ENCODE measurements around the gene PRR20G. TPM values are rescaled to one million over a fixed set of nuclear protein-coding genes. Genes with fewer than 3 reads are reported as not detected.

Gene PRR20G
- total RNA-seq, 2 experiments from 2014 or later, result not detected

DNA sequence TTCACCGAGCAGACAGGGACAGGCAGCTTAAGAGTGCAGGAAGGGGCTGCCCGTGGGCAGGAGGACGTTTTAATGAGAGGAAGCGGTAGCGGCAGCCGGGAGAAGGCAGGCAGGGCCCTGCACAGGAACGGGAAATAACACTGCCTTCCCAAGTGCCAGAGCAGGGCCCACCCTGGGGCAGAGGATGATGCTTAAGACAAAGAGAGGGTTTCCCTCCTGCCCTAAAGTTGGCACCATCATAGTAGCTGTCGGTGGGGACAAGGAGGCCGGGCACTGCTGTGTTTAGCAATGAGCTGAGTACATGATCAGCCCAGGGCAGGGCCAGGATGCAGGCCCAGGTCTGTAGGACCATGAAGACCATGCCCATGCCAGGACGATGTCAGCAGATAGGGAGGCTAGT, 21.7 kb downstream of the PRR20G start:
- H3K36me3 Mint-ChIP-seq, result peaks cover 3% of the 10 kb centered on the region
- H3K4me1 Mint-ChIP-seq (ENCODE audit: low read depth), result no peaks in the 10 kb centered on the region
- peaks cover 14% of the 10 kb centered on the region for H3K9me3 Mint-ChIP-seq
- no peak for DNase-seq
- no peak overlapping the region for H3K4me3 Mint-ChIP-seq
- intact Hi-C loops (cut with micrococcal nuclease), result no loop called here
- POLR2A ChIA-PET, result no interaction called here
- CTCF ChIA-PET, result no interaction called here
- H3K27me3 Mint-ChIP-seq, result peaks cover 3% of the 10 kb centered on the region
- H3K27ac Mint-ChIP-seq, result no peak overlapping the region

DNA sequence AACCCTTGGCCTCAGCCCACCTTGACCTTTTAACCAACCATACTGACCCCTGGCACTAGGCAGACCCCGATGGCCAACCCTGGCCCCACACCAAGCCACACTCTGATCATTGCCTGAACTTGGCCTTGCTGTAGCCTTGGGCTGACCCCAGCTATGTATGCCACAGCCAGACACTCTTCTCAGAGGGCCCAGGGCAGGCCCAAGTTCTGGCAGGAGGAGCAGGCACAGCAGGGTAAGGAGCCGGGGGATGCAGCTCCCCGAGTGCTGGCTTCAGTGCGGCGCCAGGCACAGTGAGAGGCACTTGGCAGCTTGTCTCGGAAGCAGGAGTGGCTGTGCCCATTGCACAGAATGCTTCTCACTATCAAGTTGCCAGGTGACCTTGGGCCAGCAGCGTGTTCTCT, 22.3 kb downstream of the PRR20G start:
- Mint-ChIP-seq H3K27ac (no peak overlapping the region), H3K4me3 (no peak overlapping the region), H3K4me1 (ENCODE audit: low read depth) (no peaks in the 10 kb centered on the region), H3K9me3 (peaks cover 14% of the 10 kb centered on the region), H3K36me3 (peaks cover 3% of the 10 kb centered on the region), H3K27me3 (peaks cover 3% of the 10 kb centered on the region)
- intact Hi-C loops (cut with micrococcal nuclease), result no loop called here
- POLR2A ChIA-PET, result no interaction called here
- CTCF ChIA-PET, result no interaction called here
- DNase-seq, result no peak

DNA sequence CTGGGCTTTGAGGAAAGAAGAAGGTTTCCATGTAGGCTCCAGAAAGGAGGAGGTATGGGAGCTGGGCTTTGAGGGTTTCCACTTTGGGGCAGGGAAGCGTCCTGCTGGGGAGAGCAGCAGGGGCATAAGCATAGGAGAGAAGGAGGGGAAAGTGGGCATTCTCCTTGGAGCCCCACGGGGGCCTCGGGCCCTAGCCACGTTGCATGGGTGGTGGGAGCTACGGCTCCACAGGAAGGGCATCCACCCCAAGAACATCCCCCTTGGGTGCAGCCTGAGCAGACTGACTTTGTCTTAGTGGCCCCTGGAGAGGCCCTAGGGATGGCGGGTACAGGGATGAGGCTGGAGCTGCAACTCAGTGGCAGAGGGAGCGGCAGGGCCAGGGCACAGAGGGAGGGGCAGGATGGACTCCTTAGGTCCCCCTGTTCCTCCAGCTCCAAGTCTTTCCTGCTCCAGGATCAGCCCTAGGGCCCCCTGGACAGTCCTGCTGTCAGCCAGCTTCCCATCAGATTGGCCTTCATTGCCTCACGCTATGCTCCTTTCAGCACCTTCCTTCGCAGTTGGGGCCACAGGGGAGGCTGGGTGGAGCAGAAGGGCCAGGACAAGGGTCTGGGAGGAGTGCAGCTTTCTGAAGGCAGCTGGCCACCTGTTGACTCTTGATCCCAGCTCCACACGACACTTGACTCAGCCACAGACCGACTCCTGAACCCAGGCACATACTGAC, 22.9 kb downstream of the PRR20G start:
- intact Hi-C loops (cut with micrococcal nuclease), result no loop called here
- no peak overlapping the region for H3K27ac Mint-ChIP-seq
- H3K4me3 Mint-ChIP-seq, result no peak overlapping the region
- peaks cover 13% of the 10 kb centered on the region for H3K9me3 Mint-ChIP-seq
- DNase-seq, result no peak
- ChIA-PET POLR2A (no interaction called here), CTCF (no interaction called here)
- H3K27me3 Mint-ChIP-seq, result peaks cover 3% of the 10 kb centered on the region
- H3K4me1 Mint-ChIP-seq (ENCODE audit: low read depth), result no peaks in the 10 kb centered on the region
- peaks cover 3% of the 10 kb centered on the region for H3K36me3 Mint-ChIP-seq

DNA sequence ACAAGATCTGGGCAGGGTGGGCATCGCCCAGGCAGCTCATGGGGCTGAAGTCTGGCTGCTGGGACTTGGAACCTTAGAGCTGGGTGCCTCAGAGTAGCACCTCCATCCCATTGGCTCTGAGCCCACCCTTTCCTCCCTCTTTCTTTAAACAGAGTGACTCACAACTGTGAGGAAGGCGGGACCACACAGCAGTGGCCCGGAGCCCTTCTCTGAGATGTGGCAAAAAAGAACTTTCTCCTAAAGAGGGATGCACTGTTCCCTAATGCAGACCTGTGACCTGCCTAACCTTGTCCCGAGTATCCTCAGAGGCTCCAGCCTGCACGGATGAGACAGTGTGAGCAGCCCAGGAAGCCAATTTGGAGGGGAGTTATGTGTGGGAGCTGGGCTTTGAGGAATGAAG, 23.6 kb downstream of the PRR20G start:
- DNase-seq, result no peak
- peaks cover 3% of the 10 kb centered on the region for H3K36me3 Mint-ChIP-seq
- H3K4me3 Mint-ChIP-seq, result no peak overlapping the region
- H3K9me3 Mint-ChIP-seq, result peaks cover 9% of the 10 kb centered on the region
- ChIA-PET POLR2A (no interaction called here), CTCF (no interaction called here)
- H3K27ac Mint-ChIP-seq, result no peak overlapping the region
- H3K4me1 Mint-ChIP-seq (ENCODE audit: low read depth), result no peaks in the 10 kb centered on the region
- intact Hi-C loops (cut with micrococcal nuclease), result no loop called here
- peaks cover 3% of the 10 kb centered on the region for H3K27me3 Mint-ChIP-seq

DNA sequence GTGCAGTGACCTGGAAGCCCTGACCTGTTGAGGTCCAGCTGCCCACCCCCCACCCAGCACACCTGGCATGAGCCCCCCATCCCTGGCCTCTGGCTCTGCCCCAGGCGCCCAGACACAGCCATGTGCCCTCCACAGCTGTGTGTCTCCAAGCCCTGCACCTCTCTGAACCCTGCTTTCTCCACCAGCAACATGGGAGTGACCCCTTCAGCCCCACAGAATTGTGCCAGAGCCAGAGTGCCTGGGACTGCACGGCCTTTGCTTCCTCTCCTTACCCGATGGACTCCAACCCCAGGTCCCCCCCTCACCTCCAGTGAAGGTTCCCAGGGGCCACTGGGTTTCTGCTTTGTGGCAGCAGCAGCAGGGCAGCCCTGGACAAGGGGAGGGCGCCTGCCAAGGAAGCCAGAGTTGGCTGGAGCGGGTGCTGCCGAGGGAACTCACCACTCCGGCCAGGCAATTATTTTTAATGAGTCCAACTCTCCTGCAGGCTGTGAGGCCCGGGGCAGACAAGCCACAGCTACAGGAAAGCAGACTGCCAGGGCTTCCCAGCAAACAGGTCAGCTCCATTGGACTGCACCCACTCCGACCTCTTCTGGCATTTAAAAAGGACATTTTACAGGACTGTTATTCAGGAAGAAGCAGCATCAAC, 24.1 kb downstream of the PRR20G start:
- no peak overlapping the region for H3K4me3 Mint-ChIP-seq
- ChIA-PET CTCF (no interaction called here), POLR2A (no interaction called here)
- no peak overlapping the region for H3K27ac Mint-ChIP-seq
- H3K9me3 Mint-ChIP-seq, result peaks cover 6% of the 10 kb centered on the region
- no peak for DNase-seq
- H3K4me1 Mint-ChIP-seq (ENCODE audit: low read depth), result no peaks in the 10 kb centered on the region
- intact Hi-C loops (cut with micrococcal nuclease), result no loop called here
- peaks cover 3% of the 10 kb centered on the region for H3K27me3 Mint-ChIP-seq
- H3K36me3 Mint-ChIP-seq, result no peaks in the 10 kb centered on the region

DNA sequence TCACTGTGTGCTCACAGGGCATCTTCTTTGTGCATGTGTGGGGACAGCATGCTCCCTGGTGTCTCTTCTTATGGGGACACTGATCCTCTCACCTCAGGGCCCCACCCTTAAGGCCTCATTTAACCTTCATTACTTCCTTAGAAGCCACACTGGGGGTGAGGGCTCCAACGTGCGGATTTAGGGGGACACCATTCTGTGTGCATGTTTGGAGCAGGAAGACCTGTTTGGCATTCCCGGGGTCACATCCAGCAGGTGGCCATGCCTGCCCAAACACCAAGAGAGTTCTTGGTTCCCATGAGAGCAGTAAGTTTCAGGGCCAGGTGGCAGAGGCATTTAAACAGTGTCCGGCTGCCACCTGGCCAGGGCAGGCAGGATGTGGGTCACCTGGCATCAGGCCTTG, 24.8 kb downstream of the PRR20G start:
- Mint-ChIP-seq H3K27ac (no peak overlapping the region), H3K4me3 (no peak overlapping the region), H3K27me3 (peaks cover 3% of the 10 kb centered on the region), H3K9me3 (peaks cover 2% of the 10 kb centered on the region), H3K36me3 (no peaks in the 10 kb centered on the region), H3K4me1 (ENCODE audit: low read depth) (no peaks in the 10 kb centered on the region)
- DNase-seq, result no peak
- intact Hi-C loops (cut with micrococcal nuclease), result no loop called here
- ChIA-PET CTCF (no interaction called here), POLR2A (no interaction called here)

DNA sequence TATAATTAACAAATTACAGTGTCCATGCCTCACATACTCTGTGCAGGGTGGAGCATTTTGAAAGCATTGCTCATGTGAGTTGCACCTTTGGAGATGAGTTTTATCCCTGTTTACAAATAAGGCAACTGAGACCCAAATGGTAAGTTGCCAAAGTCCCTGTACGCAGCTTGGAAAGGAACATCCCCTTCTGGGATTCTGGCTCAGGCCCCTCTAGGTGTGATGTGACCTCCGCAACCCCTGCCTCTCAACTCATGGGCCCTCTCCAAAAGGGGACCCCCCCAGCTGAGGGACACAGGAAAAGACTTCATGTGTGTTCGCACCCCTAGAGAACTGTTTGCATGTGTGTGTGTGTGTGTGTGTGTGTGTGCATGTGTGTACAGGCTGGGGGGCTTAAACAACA, 25.3 kb downstream of the PRR20G start:
- no peaks in the 10 kb centered on the region for H3K4me1 Mint-ChIP-seq (ENCODE audit: low read depth)
- POLR2A ChIA-PET, result no interaction called here
- H3K4me3 Mint-ChIP-seq, result no peak overlapping the region
- intact Hi-C loops (cut with micrococcal nuclease), result no loop called here
- CTCF ChIA-PET, result no interaction called here
- DNase-seq, result no peak
- H3K27ac Mint-ChIP-seq, result no peak overlapping the region
- H3K9me3 Mint-ChIP-seq, result no peaks in the 10 kb centered on the region
- peaks cover 3% of the 10 kb centered on the region for H3K27me3 Mint-ChIP-seq
- H3K36me3 Mint-ChIP-seq, result no peaks in the 10 kb centered on the region

DNA sequence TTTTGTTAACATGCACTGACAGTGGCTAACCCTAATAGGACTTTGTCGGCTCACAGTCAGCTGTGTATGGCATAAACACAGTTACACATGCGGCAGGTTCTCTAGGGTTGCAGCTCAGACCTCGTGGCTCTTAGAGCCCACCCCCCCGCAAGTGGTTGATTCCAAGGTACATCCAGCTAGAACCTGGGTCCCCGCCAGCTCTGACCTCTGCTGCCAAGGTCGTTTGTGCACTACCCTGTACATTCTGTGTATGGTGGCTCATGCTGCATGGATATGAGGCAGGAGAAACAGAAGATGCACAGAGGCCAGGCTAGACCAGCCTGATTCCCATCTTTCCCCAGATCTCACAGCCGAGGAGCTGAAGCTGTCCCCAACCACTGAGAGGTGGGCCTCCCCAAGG, 25.9 kb downstream of the PRR20G start:
- intact Hi-C loops (cut with micrococcal nuclease), result no loop called here
- peaks cover 3% of the 10 kb centered on the region for H3K27me3 Mint-ChIP-seq
- DNase-seq, result no peak
- H3K9me3 Mint-ChIP-seq, result no peaks in the 10 kb centered on the region
- ChIA-PET CTCF (no interaction called here), POLR2A (no interaction called here)
- H3K27ac Mint-ChIP-seq, result no peak overlapping the region
- no peaks in the 10 kb centered on the region for H3K36me3 Mint-ChIP-seq
- no peaks in the 10 kb centered on the region for H3K4me1 Mint-ChIP-seq (ENCODE audit: low read depth)
- no peak overlapping the region for H3K4me3 Mint-ChIP-seq

DNA sequence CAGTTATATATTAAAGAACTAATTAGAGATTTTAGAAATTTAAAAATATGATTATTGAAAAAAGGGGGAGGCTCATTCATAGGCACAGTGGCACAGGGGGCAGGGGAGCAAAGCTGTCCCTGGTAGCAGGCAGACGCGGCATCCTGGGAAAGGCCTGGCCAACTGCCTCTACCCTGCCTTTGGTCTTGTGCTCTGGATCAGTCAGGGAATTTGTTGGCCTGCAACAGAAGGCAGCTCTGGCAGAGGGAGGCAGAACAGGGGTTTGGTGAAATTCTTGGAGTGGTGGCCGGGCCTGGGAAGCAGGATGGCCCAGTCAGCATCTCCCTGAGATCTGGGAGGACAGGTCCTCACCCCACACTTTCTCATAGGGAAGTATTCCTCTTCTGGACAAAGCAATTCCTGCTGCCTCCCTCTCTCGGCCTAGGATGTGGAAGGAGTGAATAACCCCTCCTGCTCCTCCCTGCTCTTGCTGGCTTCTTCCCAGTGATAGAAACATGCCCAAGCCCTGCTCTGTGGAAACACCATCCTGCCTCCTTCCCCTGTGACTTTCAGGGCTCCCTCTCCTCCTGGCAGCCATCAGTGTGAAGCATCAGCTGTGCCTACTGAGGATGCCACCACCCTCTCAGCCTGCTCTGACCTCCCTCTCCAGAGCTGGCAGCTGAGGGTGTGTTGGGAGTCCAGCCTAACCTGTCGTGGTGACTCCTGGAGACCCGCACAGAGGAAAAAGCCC, 26.9 kb downstream of the PRR20G start:
- H3K27me3 Mint-ChIP-seq, result peaks cover 3% of the 10 kb centered on the region
- POLR2A ChIA-PET, result no interaction called here
- no peak for DNase-seq
- no peak overlapping the region for H3K27ac Mint-ChIP-seq
- H3K9me3 Mint-ChIP-seq, result no peaks in the 10 kb centered on the region
- H3K36me3 Mint-ChIP-seq, result no peaks in the 10 kb centered on the region
- CTCF ChIA-PET, result no interaction called here
- H3K4me3 Mint-ChIP-seq, result no peak overlapping the region
- H3K4me1 Mint-ChIP-seq (ENCODE audit: low read depth), result no peaks in the 10 kb centered on the region
- intact Hi-C loops (cut with micrococcal nuclease), result no loop called here

DNA sequence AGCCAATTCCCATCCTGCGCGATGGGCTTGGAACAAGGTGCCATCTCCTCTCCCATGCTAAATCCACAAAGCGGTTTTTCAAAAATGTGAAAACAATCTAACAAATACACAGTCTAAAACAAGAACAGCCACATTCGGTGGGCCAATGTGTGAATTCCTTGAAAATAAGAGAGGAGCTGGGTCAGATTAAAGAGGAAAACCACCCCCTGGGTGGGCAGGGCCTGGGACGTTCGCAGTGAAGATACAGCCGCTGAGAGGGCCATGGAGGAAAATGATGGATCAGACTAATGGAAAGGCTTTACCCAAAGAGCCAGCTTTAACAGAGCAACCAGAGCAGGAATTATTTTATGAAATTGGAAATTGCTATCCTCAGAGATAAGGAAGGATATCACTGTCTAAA, 27.4 kb downstream of the PRR20G start:
- DNase-seq, result no peak
- intact Hi-C loops (cut with micrococcal nuclease), result no loop called here
- Mint-ChIP-seq H3K27me3 (peaks cover 3% of the 10 kb centered on the region), H3K4me1 (ENCODE audit: low read depth) (no peaks in the 10 kb centered on the region), H3K9me3 (no peaks in the 10 kb centered on the region), H3K36me3 (no peaks in the 10 kb centered on the region), H3K4me3 (no peak overlapping the region), H3K27ac (no peak overlapping the region)
- ChIA-PET POLR2A (no interaction called here), CTCF (no interaction called here)

DNA sequence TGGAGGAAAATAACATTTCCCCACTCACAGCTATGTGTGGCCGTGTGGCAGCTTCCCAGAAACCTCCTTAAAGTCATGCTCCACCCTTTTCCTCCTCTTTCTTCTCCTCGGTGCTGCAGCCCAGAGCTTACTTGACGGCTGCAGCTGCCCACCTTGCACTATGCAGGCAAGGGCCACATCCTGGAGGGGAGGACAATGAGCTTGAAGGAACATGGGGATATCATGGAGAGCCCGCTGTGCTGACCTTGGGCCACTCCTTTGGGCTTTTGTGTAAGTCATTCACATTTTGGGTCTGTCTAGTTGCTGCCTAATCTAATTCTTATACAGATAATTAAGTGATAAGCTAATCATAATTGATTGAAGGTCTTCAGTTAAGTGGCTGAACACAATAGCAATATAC, 28.0 kb downstream of the PRR20G start:
- H3K4me1 Mint-ChIP-seq (ENCODE audit: low read depth), result no peaks in the 10 kb centered on the region
- H3K9me3 Mint-ChIP-seq, result no peaks in the 10 kb centered on the region
- H3K27ac Mint-ChIP-seq, result no peak overlapping the region
- no peak for DNase-seq
- POLR2A ChIA-PET, result no interaction called here
- CTCF ChIA-PET, result no interaction called here
- no peak overlapping the region for H3K4me3 Mint-ChIP-seq
- intact Hi-C loops (cut with micrococcal nuclease), result no loop called here
- H3K27me3 Mint-ChIP-seq, result peaks cover 3% of the 10 kb centered on the region
- no peaks in the 10 kb centered on the region for H3K36me3 Mint-ChIP-seq

DNA sequence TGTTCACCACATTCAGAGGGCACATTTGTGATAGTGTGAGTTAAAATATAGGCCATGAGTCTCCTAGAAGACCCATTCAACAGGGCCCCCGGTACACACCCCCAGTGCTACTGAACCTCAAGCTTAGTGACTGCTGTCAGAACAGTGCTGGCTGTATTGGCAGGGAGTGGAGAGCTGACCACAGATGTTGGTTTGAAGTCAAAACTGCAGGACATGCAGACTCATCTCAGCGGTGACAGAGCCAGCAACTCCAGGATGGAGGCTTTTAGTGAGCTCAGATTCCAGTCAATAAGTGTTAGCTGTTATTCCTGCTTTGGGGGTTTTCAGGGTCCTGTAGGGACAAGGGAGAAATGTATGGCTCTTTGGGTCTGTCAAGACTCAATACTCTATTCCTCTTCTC, 29.1 kb downstream of the PRR20G start:
- no peaks in the 10 kb centered on the region for H3K36me3 Mint-ChIP-seq
- H3K9me3 Mint-ChIP-seq, result no peaks in the 10 kb centered on the region
- intact Hi-C loops (cut with micrococcal nuclease), result no loop called here
- POLR2A ChIA-PET, result no interaction called here
- no peak for DNase-seq
- H3K4me3 Mint-ChIP-seq, result no peak overlapping the region
- CTCF ChIA-PET, result no interaction called here
- peaks cover 2% of the 10 kb centered on the region for H3K27me3 Mint-ChIP-seq
- no peaks in the 10 kb centered on the region for H3K4me1 Mint-ChIP-seq (ENCODE audit: low read depth)
- H3K27ac Mint-ChIP-seq, result no peak overlapping the region

DNA sequence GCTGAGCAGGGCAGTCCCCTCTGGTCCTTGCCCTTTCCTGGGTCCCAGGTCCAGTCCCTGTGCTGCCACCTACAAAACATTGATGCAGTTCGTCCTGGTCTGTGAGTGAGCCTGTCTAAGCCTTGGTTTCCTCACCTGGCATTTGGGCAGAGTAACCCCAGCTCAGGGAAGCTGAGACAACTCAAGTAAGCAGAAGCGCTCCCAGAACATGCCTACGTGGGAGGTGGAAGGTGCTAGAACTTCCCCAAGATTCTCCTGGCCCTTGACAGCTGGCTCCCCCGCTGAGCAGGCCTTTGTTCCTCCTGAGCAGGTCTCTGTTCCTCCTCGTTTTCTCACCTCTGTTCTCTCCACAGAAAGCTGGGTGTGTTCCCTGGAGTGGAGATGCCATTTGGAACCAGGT, 30.5 kb downstream of the PRR20G start:
- no peak overlapping the region for H3K4me3 Mint-ChIP-seq
- intact Hi-C loops (cut with micrococcal nuclease), result no loop called here
- DNase-seq, result no peak
- H3K9me3 Mint-ChIP-seq, result no peaks in the 10 kb centered on the region
- H3K36me3 Mint-ChIP-seq, result no peaks in the 10 kb centered on the region
- CTCF ChIA-PET, result no interaction called here
- H3K4me1 Mint-ChIP-seq (ENCODE audit: low read depth), result no peaks in the 10 kb centered on the region
- H3K27me3 Mint-ChIP-seq, result peaks cover 2% of the 10 kb centered on the region
- no peak overlapping the region for H3K27ac Mint-ChIP-seq
- POLR2A ChIA-PET, result no interaction called here

Data from activated CD4-positive, alpha-beta memory T cell treated with anti-CD3 and anti-CD28 coated beads for 36 hours (primary cell).